Tibial nerve (tissue), 4 donors: ENCODE data around the gene USP36. TPM values are rescaled to one million over a fixed set of nuclear protein-coding genes. Genes with fewer than 3 reads are reported as not detected.

Experiments used
- DNase-seq, 2 donors: peaks; one replicate each; pipeline ENCODE4 v3.0.0-alpha.2; 2019; ENCODE audit warnings: low spot score in 2 of 2
- H3K27ac ChIP-seq, 4 donors: fragments of 200-600 bp; sonication (generic) in 3 of 4; one replicate each; pipeline ENCODE4 v1.5.1; 2017 to 2019; ENCODE audit warnings: mild to moderate bottlenecking in 1 of 4
- H3K27me3 ChIP-seq, 2 donors: fragments of 200-600 bp; sonication (generic) in 1 of 2; one replicate each; pipeline versions ENCODE4 v1.5.1 to v1.6.0; 2017 to 2019
- H3K36me3 ChIP-seq, 3 donors: fragments of 200-600 bp; sonication (generic); one replicate each; pipeline ENCODE4 v1.5.1; 2018 to 2019
- H3K4me1 ChIP-seq, 4 donors: fragments of 200-600 bp; sonication (generic) in 3 of 4; one replicate each; pipeline ENCODE4 v1.5.1; 2017 to 2019
- H3K4me3 ChIP-seq, 4 donors: fragments of 200-600 bp; sonication (generic) in 3 of 4; one replicate each; pipeline ENCODE4 v1.5.1; 2017 to 2019; ENCODE audit warnings: mild to moderate bottlenecking in 1 of 4, moderate library complexity in 1 of 4
- H3K9me3 ChIP-seq, 4 donors: fragments of 200-600 bp; sonication (generic) in 3 of 4; one replicate each; pipeline ENCODE4 v1.5.1; 2017 to 2019
- EP300 ChIP-seq, 2 donors: sonication (generic); formaldehyde crosslinking; IDR thresholded peaks; one replicate each; pipeline ENCODE4 v1.6.1; 2017; ENCODE audit warnings: antibody characterized with exemption in 2 of 2, mild to moderate bottlenecking in 1 of 2
- POLR2A ChIP-seq, 2 donors: fragments of 450-650 bp; IDR thresholded peaks; one replicate each; pipeline ENCODE4 v1.6.1; 2017; ENCODE audit warnings: antibody characterized with exemption in 2 of 2, mild to moderate bottlenecking in 2 of 2, moderate library complexity in 2 of 2
- WGBS, 2 donors: methylation state at CpG; one replicate each; pipeline ENCODE4 v1.1.5; 2018; 5-methylcytosine and 5-hydroxymethylcytosine counted together
- total RNA-seq, 4 donors: library from RNA; depleted of rRNA; stranded (reverse); fragments of >200 nt; gene quantifications; one replicate each; pipeline ENCODE4 v1.1.0, GENCODE V29; 2016
- TF ChIP-seq, protein P1 (sequence below), 5 experiments: fragments of 200-600 bp in 3 of 5; fragments of 450-650 bp in 2 of 5; sonication (generic) in 3 of 5; IDR thresholded peaks; one replicate each; pipeline ENCODE4 v1.5.1; 2016 to 2019; ENCODE audit warnings: antibody characterized with exemption in 5 of 5, mild to moderate bottlenecking in 3 of 5, moderate library complexity in 2 of 5

USP36 gene
- total RNA-seq, 4 donors from 2014 or later, result 50.9 to 64.9 (median 59.9) TPM

GRCh38 chr17:78789149-78789662 is 51.4 kb downstream of the USP36 start:
- Histone ChIP-seq H3K27me3 (no peaks in the 10 kb centered on the region), H3K9me3 (no peaks in the 10 kb centered on the region), H3K36me3 (peaks cover 0 to 27% (median 0%) of the 10 kb centered on the region in 3 donors), H3K4me3 (no peak overlapping the region), H3K27ac (peak overlapping the region in 3 of 4 donors; percentile 37 to 63 (median 57)), H3K4me1 (peaks cover 0 to 44% (median 23%) of the 10 kb centered on the region in 4 donors)
- no peak for TF ChIP-seq EP300 (IDR thresholded peaks at IDR 0.05)
- TF ChIP-seq, protein P1, sequence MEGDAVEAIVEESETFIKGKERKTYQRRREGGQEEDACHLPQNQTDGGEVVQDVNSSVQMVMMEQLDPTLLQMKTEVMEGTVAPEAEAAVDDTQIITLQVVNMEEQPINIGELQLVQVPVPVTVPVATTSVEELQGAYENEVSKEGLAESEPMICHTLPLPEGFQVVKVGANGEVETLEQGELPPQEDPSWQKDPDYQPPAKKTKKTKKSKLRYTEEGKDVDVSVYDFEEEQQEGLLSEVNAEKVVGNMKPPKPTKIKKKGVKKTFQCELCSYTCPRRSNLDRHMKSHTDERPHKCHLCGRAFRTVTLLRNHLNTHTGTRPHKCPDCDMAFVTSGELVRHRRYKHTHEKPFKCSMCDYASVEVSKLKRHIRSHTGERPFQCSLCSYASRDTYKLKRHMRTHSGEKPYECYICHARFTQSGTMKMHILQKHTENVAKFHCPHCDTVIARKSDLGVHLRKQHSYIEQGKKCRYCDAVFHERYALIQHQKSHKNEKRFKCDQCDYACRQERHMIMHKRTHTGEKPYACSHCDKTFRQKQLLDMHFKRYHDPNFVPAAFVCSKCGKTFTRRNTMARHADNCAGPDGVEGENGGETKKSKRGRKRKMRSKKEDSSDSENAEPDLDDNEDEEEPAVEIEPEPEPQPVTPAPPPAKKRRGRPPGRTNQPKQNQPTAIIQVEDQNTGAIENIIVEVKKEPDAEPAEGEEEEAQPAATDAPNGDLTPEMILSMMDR (IDR thresholded peaks at IDR 0.05), result no peak
- TF ChIP-seq POLR2A (IDR thresholded peaks at IDR 0.05), result no peak
- no peak for DNase-seq
- 71 to 75% methylated on average over 5 of the region's 5 CpGs for WGBS, 2 donors

GRCh38 chr17:78788451-78788850 is 52.2 kb downstream of the USP36 start:
- TF ChIP-seq POLR2A (IDR thresholded peaks at IDR 0.05) (no peak), EP300 (IDR thresholded peaks at IDR 0.05) (no peak)
- TF ChIP-seq, protein P1 (IDR thresholded peaks at IDR 0.05), result no peak
- Histone ChIP-seq H3K4me3 (no peak overlapping the region), H3K27ac (no peak overlapping the region), H3K36me3 (peaks cover 0 to 20% (median 0%) of the 10 kb centered on the region in 3 donors), H3K4me1 (peaks cover 0 to 51% (median 25%) of the 10 kb centered on the region in 4 donors), H3K9me3 (no peaks in the 10 kb centered on the region), H3K27me3 (no peaks in the 10 kb centered on the region)
- DNase-seq, result no peak
- WGBS, 2 donors, result 95 to 98% methylated on average over 7 of the region's 7 CpGs

- peaks cover 0 to 59% (median 29%) of the 10 kb centered on the region in 4 donors for H3K4me1 ChIP-seq
Observed at GRCh38 chr17:78787444-78787843, 53.2 kb downstream of the USP36 start.

DNA sequence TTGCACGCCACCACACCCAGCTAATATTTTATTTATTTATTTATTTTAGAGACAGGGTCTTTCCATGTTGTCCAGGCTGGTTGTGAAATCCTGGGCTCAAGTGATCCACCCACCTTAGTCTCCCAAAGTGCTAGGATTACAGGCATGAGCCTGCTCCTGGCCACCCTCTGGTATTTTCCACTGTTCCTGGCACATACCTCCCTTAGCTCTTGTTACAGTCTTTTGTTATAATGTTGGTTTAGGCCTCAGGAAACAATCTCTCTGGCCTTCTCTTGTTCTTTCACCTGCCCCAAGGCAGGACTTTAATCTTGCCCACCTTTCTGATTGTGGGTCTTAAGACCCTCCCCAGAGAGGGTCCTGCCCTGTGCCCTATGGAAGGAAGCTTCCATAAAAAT is 55.0 kb downstream of the USP36 start:
- no peak for DNase-seq
- TF ChIP-seq EP300 (IDR thresholded peaks at IDR 0.05), result no peak
- TF ChIP-seq, protein P1 (IDR thresholded peaks at IDR 0.05), result no peak
- TF ChIP-seq POLR2A (IDR thresholded peaks at IDR 0.05), result no peak
- H3K4me3 ChIP-seq, result no peak overlapping the region
- H3K36me3 ChIP-seq, result peaks cover 0 to 13% (median 0%) of the 10 kb centered on the region in 3 donors
- 96 to 100% methylated on average over 1 of the region's 1 CpG for WGBS, 2 donors
- no peaks in the 10 kb centered on the region for H3K27me3 ChIP-seq
- H3K27ac ChIP-seq, result no peak overlapping the region
- peaks cover 0 to 45% (median 19%) of the 10 kb centered on the region in 4 donors for H3K4me1 ChIP-seq
- no peaks in the 10 kb centered on the region for H3K9me3 ChIP-seq

More at GRCh38 chr17:78787444-78787843, 53.2 kb downstream of the USP36 start:
- TF ChIP-seq, protein P1 (IDR thresholded peaks at IDR 0.05), result no peak
- no peak for TF ChIP-seq EP300 (IDR thresholded peaks at IDR 0.05)
- no peak for TF ChIP-seq POLR2A (IDR thresholded peaks at IDR 0.05)
- Histone ChIP-seq H3K27ac (no peak overlapping the region), H3K4me3 (no peak overlapping the region), H3K27me3 (no peaks in the 10 kb centered on the region), H3K9me3 (no peaks in the 10 kb centered on the region), H3K36me3 (peaks cover 0 to 13% (median 0%) of the 10 kb centered on the region in 3 donors)
- WGBS, 2 donors, result 84 to 88% methylated on average over 7 of the region's 7 CpGs
- DNase-seq, result no peak

GRCh38 chr17:78785011-78785662 is 55.5 kb downstream of the USP36 start:
- Histone ChIP-seq H3K27me3 (no peaks in the 10 kb centered on the region), H3K4me1 (peaks cover 0 to 45% (median 22%) of the 10 kb centered on the region in 4 donors), H3K27ac (peak overlapping the region in 1 of 4 donors; percentile 41), H3K4me3 (no peak overlapping the region), H3K9me3 (no peaks in the 10 kb centered on the region), H3K36me3 (peaks cover 0 to 13% (median 0%) of the 10 kb centered on the region in 3 donors)
- TF ChIP-seq EP300 (IDR thresholded peaks at IDR 0.05) (no peak), POLR2A (IDR thresholded peaks at IDR 0.05) (no peak)
- TF ChIP-seq, protein P1 (IDR thresholded peaks at IDR 0.05), result no peak
- 83 to 87% methylated on average over 12 of the region's 12 CpGs for WGBS, 2 donors
- DNase-seq, result no peak
